IMR-90 (cell line): ENCODE results near the gene TM4SF1. TPM values are rescaled to one million over a fixed set of nuclear protein-coding genes. Genes with fewer than 3 reads are reported as not detected.

Experiments
- ATAC-seq: fragments of 200-7000 bp; cut with Tn5 transposase; 2 replicates; pipeline ENCODE4 v1.9.1; 2020; ENCODE audit warnings: low read depth, mild to moderate bottlenecking, moderate library complexity
- BruUV-seq: library from RNA; stranded (reverse); fragments of 400-500 nt; replicated peaks from 2 replicates; lab custom pipeline; 2021; lab: Mats Ljungman, UMichigan
- CTCF ChIA-PET: fragments of 300-600 bp; formaldehyde crosslinking; extraction: SDS; loops from one replicate; lab custom pipeline; 2021; ENCODE audit warnings: antibody characterized with exemption; lab: Yijun Ruan, JAX
- POLR2A ChIA-PET: fragments of 300-600 bp; sonication (Branson Sonifier 250); formaldehyde crosslinking; loops from one replicate; lab custom pipeline; 2022; ENCODE audit warnings: antibody characterized with exemption; ENCODE audit not compliant: unreplicated experiment; lab: Charles Lee
- DNase-seq: peaks from one replicate; pipeline ENCODE4 v3.0.0; 2013
- H2AFZ ChIP-seq: replicated peaks from 2 replicates; pipeline ENCODE3; 2013; ENCODE audit warnings: low read length, mild to moderate bottlenecking; ENCODE audit not compliant: poor library complexity
- H2AK5ac ChIP-seq: 2 replicates; pipeline ENCODE4 v1.6.1; 2013; ENCODE audit warnings: low read depth, low read length, inconsistent platforms
- H2AK9ac ChIP-seq: replicated peaks from 2 replicates; pipeline ENCODE3; 2013; ENCODE audit warnings: mild to moderate bottlenecking, low read depth, low read length, moderate library complexity; ENCODE audit not compliant: poor library complexity
- H2BK120ac ChIP-seq: 2 replicates; pipeline ENCODE4 v1.6.1; 2013; ENCODE audit warnings: low read depth, low read length, inconsistent platforms
- H2BK15ac ChIP-seq: 3 replicates; pipeline ENCODE4 v1.6.1; 2013; ENCODE audit warnings: low read depth, low read length, inconsistent platforms
- H2BK20ac ChIP-seq: 2 replicates; pipeline ENCODE4 v1.6.1; 2013; ENCODE audit warnings: low read depth, mild to moderate bottlenecking, inconsistent platforms, low read length, moderate library complexity
- H2BK5ac ChIP-seq: 2 replicates; pipeline ENCODE4 v1.6.1; 2013; ENCODE audit warnings: mild to moderate bottlenecking, low read depth, low read length, inconsistent platforms; ENCODE audit not compliant: poor library complexity, severe bottlenecking
- H3K14ac ChIP-seq: replicated peaks from 2 replicates; pipeline ENCODE4 v1.6.1; 2013; ENCODE audit warnings: low read depth, low read length, inconsistent platforms
- H3K18ac ChIP-seq: 2 replicates; pipeline ENCODE4 v1.6.1; 2013; ENCODE audit warnings: low read depth, low read length, control low read depth
- H3K23ac ChIP-seq: 2 replicates; pipeline ENCODE4 v1.6.1; 2013; ENCODE audit warnings: low read depth, low read length, inconsistent platforms
- H3K27ac ChIP-seq: 2 replicates; pipeline ENCODE4 v1.5.1; 2013; ENCODE audit warnings: mild to moderate bottlenecking, control low read depth, low read length; ENCODE audit not compliant: insufficient read depth
- H3K27me3 ChIP-seq: 2 replicates; pipeline ENCODE4 v1.6.1; 2013; ENCODE audit warnings: low read length; ENCODE audit not compliant: control insufficient read depth, insufficient read depth
- H3K36me3 ChIP-seq: 2 replicates; pipeline ENCODE4 v1.6.1; 2013; ENCODE audit warnings: low read length, mixed read lengths; ENCODE audit not compliant: control insufficient read depth, insufficient read depth
- H3K4ac ChIP-seq: 2 replicates; pipeline ENCODE4 v1.6.1; 2013; ENCODE audit warnings: low read depth, low read length, inconsistent platforms
- H3K4me1 ChIP-seq: 2 replicates; pipeline ENCODE4 v1.6.1; 2013; ENCODE audit warnings: low read length, mixed read lengths; ENCODE audit not compliant: control insufficient read depth, insufficient read depth
- H3K4me2 ChIP-seq: 2 replicates; pipeline ENCODE4 v1.6.1; 2013; ENCODE audit warnings: low read depth, mild to moderate bottlenecking, control low read depth, low read length, moderate library complexity
- H3K4me3 ChIP-seq: 2 replicates; pipeline ENCODE4 v1.5.1; 2013; ENCODE audit warnings: low read depth, mild to moderate bottlenecking, control low read depth, low read length, moderate library complexity; ENCODE audit not compliant: insufficient read depth
- H3K56ac ChIP-seq: 2 replicates; pipeline ENCODE4 v1.6.1; 2013; ENCODE audit warnings: low read length, inconsistent platforms; ENCODE audit not compliant: insufficient read depth; ENCODE audit errors: extremely low read depth
- H3K79me1 ChIP-seq, 2 experiments: 2 replicates each; pipeline ENCODE4 v1.6.1; 2013; ENCODE audit warnings: low read length in 2 of 2, inconsistent platforms in 1 of 2, low read depth in 1 of 2
- H3K9ac ChIP-seq: 2 replicates; pipeline ENCODE4 v1.6.1; 2013; ENCODE audit warnings: low read depth, low read length, control low read depth
- H3K9me1 ChIP-seq: 2 replicates; pipeline ENCODE4 v1.6.1; 2013; ENCODE audit warnings: low read length, inconsistent platforms; ENCODE audit not compliant: insufficient read depth
- H3K9me3 ChIP-seq: 2 replicates; pipeline ENCODE4 v1.6.1; 2013; ENCODE audit warnings: low read length; ENCODE audit not compliant: control insufficient read depth, insufficient read depth
- H4K20me1 ChIP-seq: 2 replicates; pipeline ENCODE4 v1.6.1; 2013; ENCODE audit warnings: low read length, inconsistent platforms; ENCODE audit not compliant: insufficient read depth
- H4K5ac ChIP-seq: 2 replicates; pipeline ENCODE4 v1.6.1; 2013; ENCODE audit warnings: mild to moderate bottlenecking, low read depth, low read length, control low read depth
- H4K8ac ChIP-seq, 2 experiments: 2 replicates each; pipeline ENCODE4 v1.6.1; 2013; ENCODE audit warnings: low read depth in 2 of 2, low read length in 2 of 2, control low read depth in 1 of 2, inconsistent platforms in 1 of 2
- H4K91ac ChIP-seq: 2 replicates; pipeline ENCODE4 v1.6.1; 2013; ENCODE audit warnings: low read depth, low read length, inconsistent platforms; ENCODE audit not compliant: insufficient read depth
- FOS ChIP-seq: fragments of 150-350 bp; IDR thresholded peaks from 2 replicates; pipeline ENCODE4 v1.6.1; 2016; ENCODE audit warnings: low read depth, low read length
- MAZ ChIP-seq: IDR thresholded peaks from 2 replicates; pipeline ENCODE4 v1.6.1; 2012; ENCODE audit warnings: low read depth, mild to moderate bottlenecking, low read length, improper control_type of control experiment, moderate library complexity, borderline replicate concordance
- NFE2L2 ChIP-seq: fragments of 150-350 bp; IDR thresholded peaks from 2 replicates; pipeline ENCODE4 v1.6.1; 2016; ENCODE audit warnings: low read depth, mild to moderate bottlenecking, low read length
- POLR2A ChIP-seq: IDR thresholded peaks from 2 replicates; pipeline ENCODE4 v1.6.1; 2012; ENCODE audit warnings: mild to moderate bottlenecking, low read depth, low read length
- USF2 ChIP-seq: fragments of 150-350 bp; IDR thresholded peaks from 2 replicates; pipeline ENCODE4 v1.6.1; 2017; ENCODE audit warnings: mild to moderate bottlenecking, antibody characterized with exemption, low read length, low read depth
- WGBS, 2 experiments: methylation state at CpG; one replicate each; pipeline versions ENCODE4 v1.1.5 to v1.1.7; 2013; ENCODE audit warnings: missing lambda C conversion rate in 2 of 2; ENCODE audit not compliant: insufficient read length in 1 of 2; ENCODE audit errors: extremely low coverage in 2 of 2; 5-methylcytosine and 5-hydroxymethylcytosine counted together
- dilution Hi-C: fragments of 300-500 bp; cut with HindIII; formaldehyde crosslinking; loops from one replicate; pipeline ENCODE4 v1.14.3; 2018; ENCODE audit warnings: low sequenced_read_pairs; ENCODE audit not compliant: unreplicated experiment
- in situ Hi-C: fragments of 300-500 bp; cut with MboI; formaldehyde crosslinking; loops from 3 replicates; pipeline ENCODE4 v1.14.3; 2019; ENCODE audit warnings: low sequenced_read_pairs, inconsistent platforms, mixed read lengths
- intact Hi-C: fragments of 100-400 bp; cut with micrococcal nuclease; formaldehyde crosslinking; loops from 2 replicates; pipeline ENCODE4 v1.10.0; 2022
- polyA plus RNA-seq, 3 experiments: library from polyadenylated mRNA; depleted of rRNA; stranded (reverse); fragments of >200 nt; gene quantifications; 2 replicates each; pipeline ENCODE4 v1.2.3, GENCODE V29; 2012; ENCODE audit warnings: low replicate concordance in 1 of 3
- total RNA-seq: library from RNA; depleted of rRNA; stranded (reverse); fragments of >200 nt; gene quantifications from 2 replicates; pipeline ENCODE4 v1.2.3, GENCODE V29; 2012

The TM4SF1 gene
- total and polyA plus RNA-seq, 2 of the 4 experiments (the other 2 are of a cell fraction) = 232 to 302 TPM

- no peak overlapping the region for H3K23ac ChIP-seq
- H2BK5ac ChIP-seq = peak overlapping the region; percentile 11
- no peak overlapping the region for H4K5ac ChIP-seq
- H3K79me1 ChIP-seq = no peaks in the 10 kb centered on the region
- H3K9me1 ChIP-seq = no peaks in the 10 kb centered on the region
- peak overlapping the region; percentile 67; the same call in 1 of the 2 replicates for H2BK20ac ChIP-seq
- H2BK15ac ChIP-seq = no peak overlapping the region
- H2AK9ac ChIP-seq = no peak overlapping the region
- no CpG with 5 or more reads among the region's 2 CpGs for WGBS, 2 experiments
- ChIA-PET CTCF (interaction anchor here (0.6 kb wide), 2 partner anchors 11 kb away, joined by 3 to 6 read pairs; no protein-coding TSS in a partner anchor), POLR2A (no interaction called here)
- H4K8ac ChIP-seq = no peak overlapping the region
- BruUV-seq = no TSS peak
- H3K9me3 ChIP-seq = no peaks in the 10 kb centered on the region
- H3K4me3 ChIP-seq = no peak overlapping the region
- H4K20me1 ChIP-seq = no peaks in the 10 kb centered on the region
- DNase-seq (no peak), ATAC-seq (no peak)
- no peak overlapping the region for H3K56ac ChIP-seq
- H2BK120ac ChIP-seq = no peak overlapping the region
- H3K4me1 ChIP-seq = peaks cover 7% of the 10 kb centered on the region
- H3K9ac ChIP-seq = no peak overlapping the region
- H3K4ac ChIP-seq = no peak overlapping the region
- no peak overlapping the region for H3K14ac ChIP-seq
- no peak overlapping the region for H3K18ac ChIP-seq
- no peak overlapping the region; the same call in 1 of the 2 replicates for H2AK5ac ChIP-seq
- H3K27me3 ChIP-seq = no peaks in the 10 kb centered on the region
- in situ Hi-C loops = no loop called here
- no peak overlapping the region for H3K4me2 ChIP-seq
- TF ChIP-seq FOS = no peak
- TF ChIP-seq POLR2A = no peak
- no peak for TF ChIP-seq NFE2L2
- no peak for TF ChIP-seq MAZ
- no peak for TF ChIP-seq USF2
- no peak overlapping the region for H4K91ac ChIP-seq
- no peak overlapping the region for H2AFZ ChIP-seq
- H3K36me3 ChIP-seq = no peaks in the 10 kb centered on the region
- no peak overlapping the region for H3K27ac ChIP-seq
- dilution Hi-C loops = no loop called here
- intact Hi-C loops = loop anchor here (5.0 kb wide), 1 partner anchor 36 kb away; no protein-coding TSS in a partner anchor
Measured at GRCh38 chr3:149406244-149406752, 28.8 kb upstream of the TM4SF1 start.
